Endometrium (tissue), 2 donors: ENCODE data around the gene RAB3IP.

Experiments used
- FAIRE-seq: peaks from 2 replicates; lab custom pipeline; 2012; peaks lifted over from hg19 to GRCh38; lab: Jason Lieb, UNC
- donor health status: control.
- donor health status: control.

Gene RAB3IP

GRCh38 chr12:69738351-69739286 is at the start of gene RAB3IP:
RAB3IP (plus strand) TSS chr12:69738860; CDS start chr12:69755409, 16,549 bp downstream.
- FAIRE-seq = no peak

- no peak for FAIRE-seq
Observed at GRCh38 chr12:69689638-69690037, 49.0 kb upstream of the RAB3IP start.

GRCh38 chr12:69694123-69694522 is 44.5 kb upstream of the RAB3IP start:
- FAIRE-seq = no peak

GRCh38 chr12:69698054-69698453 is 40.6 kb upstream of the RAB3IP start:
- no peak for FAIRE-seq

GRCh38 chr12:69698769-69699540 is 39.7 kb upstream of the RAB3IP start, which contains the start of gene BEST3:
BEST3 (minus strand) TSS chr12:69699303; CDS start chr12:69697798, 1,505 bp downstream.
- no peak for FAIRE-seq

- no peak for FAIRE-seq
Observed at GRCh38 chr12:69701826-69702225, 36.8 kb upstream of the RAB3IP start.

- no peak for FAIRE-seq
Observed at GRCh38 chr12:69703146-69703642, 35.5 kb upstream of the RAB3IP start.

- no peak for FAIRE-seq
Observed at GRCh38 chr12:69704357-69704756, 34.3 kb upstream of the RAB3IP start.

- FAIRE-seq = no peak
Observed at GRCh38 chr12:69708649-69709048, 30.0 kb upstream of the RAB3IP start.

GRCh38 chr12:69712826-69713225 is 25.8 kb upstream of the RAB3IP start:
- FAIRE-seq = no peak

GRCh38 chr12:69714542-69714941 is 24.1 kb upstream of the RAB3IP start:
- no peak for FAIRE-seq

- no peak for FAIRE-seq
Observed at GRCh38 chr12:69719336-69720316, 19.0 kb upstream of the RAB3IP start.

GRCh38 chr12:69720750-69721149 is 17.9 kb upstream of the RAB3IP start:
- FAIRE-seq = no peak

GRCh38 chr12:69726922-69727321 is 11.7 kb upstream of the RAB3IP start:
- FAIRE-seq = no peak

GRCh38 chr12:69732088-69732487 is 6.6 kb upstream of the RAB3IP start:
- FAIRE-seq = no peak

GRCh38 chr12:69733638-69734037 is 5.0 kb upstream of the RAB3IP start:
- FAIRE-seq = no peak

GRCh38 chr12:69739287-69740191 is 879 bp downstream of the RAB3IP start:
- no peak for FAIRE-seq

GRCh38 chr12:69744109-69744508 is 5.4 kb downstream of the RAB3IP start:
- no peak for FAIRE-seq

- FAIRE-seq = no peak
Observed at GRCh38 chr12:69751476-69751875, 12.8 kb downstream of the RAB3IP start.

GRCh38 chr12:69755302-69755701 is 16.6 kb downstream of the RAB3IP start:
- no peak for FAIRE-seq
